Fibroblast of pulmonary artery (primary cell): ENCODE results near the gene DEAF1.

ENCODE experiments used
- DNase-seq: peaks from one replicate; pipeline ENCODE4 v3.0.0-alpha.2; 2010; ENCODE audit warnings: low read depth
- H3K4me3 ChIP-seq: replicated peaks from 2 replicates; pipeline ENCODE4 v1.5.1; 2011; ENCODE audit warnings: low read depth, mild to moderate bottlenecking, control low read depth, low read length, moderate library complexity
- CTCF ChIP-seq: IDR thresholded peaks from 2 replicates; pipeline ENCODE4 v1.5.1; 2011; ENCODE audit warnings: mild to moderate bottlenecking, control low read depth, low read length, inconsistent platforms; ENCODE audit errors: missing control alignments

Gene DEAF1

GRCh38 chr11:706957-707816 is 12.2 kb upstream of the DEAF1 start:
- peak overlapping the region; percentile 55 for H3K4me3 ChIP-seq
- no peak for TF ChIP-seq CTCF

GRCh38 chr11:706439-706956 is 11.5 kb upstream of the DEAF1 start:
- peak overlapping the region; percentile 55 for H3K4me3 ChIP-seq
- TF ChIP-seq CTCF, result no peak
- DNase-seq, result no peak

More at GRCh38 chr11:706957-707816, 12.2 kb upstream of the DEAF1 start:
- no peak for DNase-seq

DNA sequence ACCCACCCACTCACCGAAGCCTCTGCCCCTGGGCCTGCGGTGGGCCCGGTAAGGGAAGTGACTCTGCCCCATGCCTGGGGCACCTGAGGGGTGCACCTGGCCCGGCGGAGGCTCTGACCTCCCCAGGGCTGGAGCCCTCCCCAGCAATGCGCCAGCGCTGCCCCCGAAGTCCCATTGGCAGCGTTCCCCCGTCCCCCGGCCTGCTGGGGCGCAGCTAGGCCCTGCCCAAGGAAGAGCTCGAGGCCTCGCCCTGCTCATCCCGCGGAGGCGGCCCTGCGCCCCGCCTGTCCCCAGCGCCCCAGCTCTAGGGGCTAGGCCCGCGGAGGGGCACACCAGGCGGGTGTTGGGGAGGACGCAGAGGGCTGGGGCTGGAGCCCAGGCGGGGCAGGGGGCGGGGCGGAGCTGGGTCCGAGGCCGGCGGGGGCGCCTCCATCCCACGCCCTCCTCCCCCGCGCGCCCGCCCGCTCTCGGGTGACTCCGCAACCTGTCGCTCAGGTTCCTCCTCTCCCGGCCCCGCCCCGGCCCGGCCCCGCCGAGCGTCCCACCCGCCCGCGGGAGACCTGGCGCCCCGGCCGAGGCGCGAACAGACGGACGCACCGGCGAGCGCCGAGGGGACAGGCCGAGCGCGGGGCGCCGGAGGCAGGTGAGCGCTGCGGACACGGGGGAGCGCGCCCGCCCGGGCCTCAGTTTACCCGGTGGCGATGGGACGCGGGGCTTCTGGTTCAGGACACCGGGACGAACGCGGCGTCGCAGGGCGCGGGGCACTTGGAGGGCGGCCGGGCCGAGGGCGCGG is 10.8 kb upstream of the DEAF1 start, which contains the start of gene EPS8L2:
TSS of gene EPS8L2 (plus strand) at position 586 of the 793 bp plus-strand sequence. CDS start 3,177 bp downstream, outside the sequence.
- DNase-seq, result no peak
- no peak for TF ChIP-seq CTCF
- H3K4me3 ChIP-seq, result peak within 1 kb of the TSS; percentile 55

DNA sequence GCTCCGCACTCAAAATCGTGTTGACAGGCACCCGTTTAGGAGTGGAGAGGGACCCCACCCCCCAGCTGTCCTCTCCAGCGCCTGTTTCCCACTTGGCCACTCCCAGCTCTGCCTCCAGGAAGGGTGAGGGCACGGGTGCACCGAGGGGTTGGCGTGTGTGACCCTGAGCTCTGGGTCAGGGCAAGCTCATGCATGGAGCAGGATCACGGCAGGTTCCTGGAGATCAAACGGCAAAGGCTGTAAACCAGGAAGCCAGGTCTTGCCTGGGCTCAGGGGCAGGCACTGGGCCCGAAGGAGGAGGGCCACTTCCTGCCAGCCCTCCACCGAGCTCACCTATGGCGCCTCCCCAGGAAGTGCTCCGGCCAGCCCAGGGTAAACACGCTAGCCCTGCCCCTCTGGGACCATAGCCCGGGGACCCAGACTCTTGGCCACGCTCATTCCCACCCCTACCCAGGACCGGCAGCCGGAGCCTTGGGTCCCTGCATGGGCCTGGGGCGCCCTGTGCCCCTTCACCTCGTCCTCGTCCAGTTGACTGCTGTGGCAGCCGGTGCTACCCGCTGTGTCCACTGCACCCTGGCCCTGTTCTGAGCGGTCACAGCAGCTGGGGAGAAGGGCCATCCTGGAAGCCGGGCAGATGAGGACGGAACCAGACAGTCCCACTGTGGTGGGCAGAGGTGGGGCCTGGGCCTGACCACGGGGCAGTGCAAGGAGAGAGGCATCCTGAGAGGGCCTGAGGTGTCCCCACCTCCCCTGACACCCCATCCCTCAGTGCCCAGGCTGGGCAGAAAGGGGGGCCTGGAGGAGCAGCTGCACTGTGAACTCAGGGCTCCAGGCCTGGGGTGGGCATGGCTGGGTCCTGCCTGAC is 10.0 kb upstream of the DEAF1 start:
- TF ChIP-seq CTCF, result no peak
- no peak for DNase-seq
- no peak overlapping the region for H3K4me3 ChIP-seq

DNA sequence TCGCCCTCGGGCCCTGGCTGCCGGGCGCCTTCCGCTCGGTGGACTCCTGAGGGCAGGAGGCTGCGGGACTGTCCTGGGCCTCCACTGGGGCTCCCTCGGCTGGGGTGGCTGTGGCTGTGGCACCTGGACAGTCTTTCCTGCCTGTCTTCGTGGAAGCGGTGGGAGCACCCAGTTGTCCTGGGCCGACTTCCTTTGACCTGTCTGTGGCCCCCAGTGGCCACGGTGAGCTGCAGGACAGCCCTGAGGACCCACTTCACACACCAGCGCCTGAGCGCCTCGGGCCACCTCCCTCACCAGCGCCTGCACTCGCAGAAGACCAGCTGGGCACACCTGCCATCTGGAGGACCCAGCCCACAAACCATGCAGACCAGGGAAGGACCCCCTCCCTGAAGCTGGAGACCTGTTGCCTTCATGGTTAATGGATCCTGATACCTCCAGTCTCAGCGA is 9.2 kb upstream of the DEAF1 start:
- DNase-seq, result no peak
- TF ChIP-seq CTCF, result no peak
- H3K4me3 ChIP-seq, result no peak overlapping the region

DNA sequence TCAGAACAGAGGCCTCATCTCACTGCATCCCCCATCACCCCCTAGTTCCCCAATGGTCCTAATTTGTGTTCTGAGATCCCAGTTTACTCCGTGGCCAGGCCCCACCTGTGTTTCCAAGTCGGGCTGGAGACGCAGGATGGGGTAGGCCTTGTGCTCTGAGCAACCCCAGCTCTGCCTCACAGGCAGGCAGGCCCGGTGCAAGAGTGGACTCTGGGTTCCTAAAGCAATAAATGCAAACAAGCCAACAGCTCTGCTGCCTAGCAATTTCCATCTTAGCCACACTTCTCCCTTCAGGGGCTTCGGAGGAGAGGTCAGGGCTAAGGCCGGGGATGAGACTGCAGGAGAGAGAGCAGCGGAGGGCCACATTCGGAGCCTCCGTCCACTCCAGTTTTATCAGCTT is 8.5 kb upstream of the DEAF1 start:
- H3K4me3 ChIP-seq, result no peak overlapping the region
- no peak for DNase-seq
- TF ChIP-seq CTCF, result no peak
